GM12864 (cell line): Measurements from ENCODE around the gene PKP1.

Experiments
- DNase-seq: peaks from one replicate; pipeline ENCODE4 v3.0.0-alpha.2; 2011; ENCODE audit warnings: low read depth
- H3K4me3 ChIP-seq: 2 replicates; pipeline ENCODE4 v1.5.1; 2011; ENCODE audit warnings: mild to moderate bottlenecking, low read depth, low read length, control low read depth
- TF ChIP-seq, protein P1 (sequence below): IDR thresholded peaks from 2 replicates; pipeline ENCODE4 v1.5.1; 2011; ENCODE audit warnings: low read depth, mild to moderate bottlenecking, moderate library complexity, low read length, control low read depth, inconsistent platforms; ENCODE audit errors: missing control alignments

Gene PKP1

DNA sequence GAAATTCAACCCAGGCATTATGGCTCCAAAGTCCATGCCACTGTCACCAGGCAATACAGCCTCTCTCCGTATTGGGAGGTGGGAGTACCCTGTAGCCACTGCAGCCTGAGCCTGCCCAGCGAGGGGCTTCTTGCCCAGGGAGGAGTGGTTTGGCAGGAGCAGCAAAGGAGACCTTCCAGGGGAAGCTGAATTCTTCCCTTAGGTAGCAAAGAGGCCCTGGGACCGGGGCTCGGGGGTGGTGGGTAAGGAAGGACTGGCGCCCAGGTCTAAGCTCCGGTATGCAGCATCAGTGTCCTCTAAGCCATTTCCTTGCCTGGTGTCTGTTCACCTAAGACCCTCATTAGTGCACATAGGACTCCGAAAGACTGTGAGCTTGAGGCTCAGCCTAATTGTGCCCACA, 77.2 kb downstream of the PKP1 start:
- no peak overlapping the region for H3K4me3 ChIP-seq
- DNase-seq = no peak
- TF ChIP-seq, protein P1, sequence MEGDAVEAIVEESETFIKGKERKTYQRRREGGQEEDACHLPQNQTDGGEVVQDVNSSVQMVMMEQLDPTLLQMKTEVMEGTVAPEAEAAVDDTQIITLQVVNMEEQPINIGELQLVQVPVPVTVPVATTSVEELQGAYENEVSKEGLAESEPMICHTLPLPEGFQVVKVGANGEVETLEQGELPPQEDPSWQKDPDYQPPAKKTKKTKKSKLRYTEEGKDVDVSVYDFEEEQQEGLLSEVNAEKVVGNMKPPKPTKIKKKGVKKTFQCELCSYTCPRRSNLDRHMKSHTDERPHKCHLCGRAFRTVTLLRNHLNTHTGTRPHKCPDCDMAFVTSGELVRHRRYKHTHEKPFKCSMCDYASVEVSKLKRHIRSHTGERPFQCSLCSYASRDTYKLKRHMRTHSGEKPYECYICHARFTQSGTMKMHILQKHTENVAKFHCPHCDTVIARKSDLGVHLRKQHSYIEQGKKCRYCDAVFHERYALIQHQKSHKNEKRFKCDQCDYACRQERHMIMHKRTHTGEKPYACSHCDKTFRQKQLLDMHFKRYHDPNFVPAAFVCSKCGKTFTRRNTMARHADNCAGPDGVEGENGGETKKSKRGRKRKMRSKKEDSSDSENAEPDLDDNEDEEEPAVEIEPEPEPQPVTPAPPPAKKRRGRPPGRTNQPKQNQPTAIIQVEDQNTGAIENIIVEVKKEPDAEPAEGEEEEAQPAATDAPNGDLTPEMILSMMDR = no peak

DNA sequence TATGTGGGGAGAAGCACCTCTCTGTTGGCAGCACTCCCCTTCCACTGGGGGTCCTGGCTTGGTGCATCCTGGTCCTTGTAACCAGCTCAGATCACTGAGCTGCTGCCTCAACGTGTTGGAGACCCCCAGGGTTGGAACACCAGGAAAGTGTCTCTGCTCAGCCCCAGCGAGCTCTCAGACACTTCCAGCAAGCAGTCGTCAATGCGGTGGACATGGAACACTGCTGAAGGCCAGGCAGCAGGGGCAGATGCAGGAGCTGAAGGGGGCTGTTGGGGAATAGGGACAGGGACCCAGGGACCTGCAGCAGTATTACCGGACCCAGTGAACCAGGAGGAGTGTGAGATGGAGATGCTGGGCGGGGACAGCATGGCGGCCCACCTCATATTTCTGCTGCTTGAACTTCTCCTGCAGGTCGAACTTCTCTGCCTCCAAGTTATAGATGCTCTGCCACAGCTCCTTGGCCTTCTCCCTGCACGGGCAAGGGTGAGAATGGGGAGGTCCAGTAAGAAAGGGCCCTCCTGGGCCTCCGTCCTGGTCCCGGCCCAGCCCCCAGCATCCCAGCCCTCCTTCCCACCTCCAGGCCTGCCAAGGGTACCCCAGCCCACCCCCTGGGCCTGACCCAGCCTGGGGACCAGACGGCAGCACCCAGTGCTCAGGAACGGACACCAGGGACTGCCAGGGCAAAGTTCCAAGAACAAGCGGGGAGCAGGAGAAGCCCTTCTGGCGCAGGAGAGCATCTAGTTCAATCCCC, 77.8 kb downstream of the PKP1 start:
- no peak for DNase-seq
- H3K4me3 ChIP-seq = no peak overlapping the region
- TF ChIP-seq, protein P1 = no peak

DNA sequence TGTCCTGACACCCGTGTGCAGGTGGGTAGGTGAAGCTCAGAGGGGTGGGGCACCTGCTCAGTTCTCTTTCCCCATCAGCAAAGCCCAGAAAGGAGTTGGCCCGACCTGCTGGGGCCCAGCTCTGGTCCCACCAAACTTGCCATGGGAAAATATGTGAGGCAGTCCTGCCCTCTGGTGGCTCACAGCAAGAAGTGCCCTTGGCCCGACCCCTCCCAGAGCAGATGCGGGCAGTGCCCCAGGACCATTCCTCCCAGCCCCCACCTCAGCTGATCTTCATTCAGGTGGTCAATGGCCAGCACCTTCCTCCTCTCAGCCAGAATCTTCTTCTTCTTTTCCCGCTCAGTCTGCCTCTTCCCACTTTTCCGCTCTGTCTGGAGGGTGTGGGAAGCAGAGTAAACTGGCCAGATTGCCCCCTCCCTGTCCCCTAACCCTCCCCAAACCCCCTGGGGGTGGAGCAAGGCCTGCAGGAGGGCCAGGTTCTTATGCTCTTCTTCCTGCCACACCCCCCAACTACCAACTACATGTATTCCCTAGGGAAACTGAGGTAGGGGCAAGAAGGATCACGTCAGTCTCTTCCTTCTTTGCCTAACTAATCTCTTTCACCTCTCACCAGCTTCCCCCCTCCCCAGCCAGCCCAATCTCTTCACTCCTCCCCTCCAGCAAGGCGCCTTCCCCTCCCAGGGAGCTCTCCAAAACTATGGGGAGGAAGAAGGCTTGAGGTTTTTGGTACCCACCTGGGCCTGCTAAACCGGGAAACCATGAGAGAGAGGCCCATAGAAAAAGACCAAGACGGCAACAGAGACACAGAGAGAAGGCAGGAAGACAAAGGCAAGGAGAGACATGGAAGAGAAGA, 78.6 kb downstream of the PKP1 start:
- no peak for DNase-seq
- TF ChIP-seq, protein P1 = peak; percentile 79
- H3K4me3 ChIP-seq = no peak overlapping the region

- no peak overlapping the region for H3K4me3 ChIP-seq
- no peak for DNase-seq
- TF ChIP-seq, protein P1 = no peak
Measured at GRCh38 chr1:201362906-201363305, 79.6 kb downstream of the PKP1 start.

- TF ChIP-seq, protein P1 = no peak
- no peak for DNase-seq
- H3K4me3 ChIP-seq = no peak overlapping the region
Measured at GRCh38 chr1:201363467-201363866, 80.2 kb downstream of the PKP1 start.

DNA sequence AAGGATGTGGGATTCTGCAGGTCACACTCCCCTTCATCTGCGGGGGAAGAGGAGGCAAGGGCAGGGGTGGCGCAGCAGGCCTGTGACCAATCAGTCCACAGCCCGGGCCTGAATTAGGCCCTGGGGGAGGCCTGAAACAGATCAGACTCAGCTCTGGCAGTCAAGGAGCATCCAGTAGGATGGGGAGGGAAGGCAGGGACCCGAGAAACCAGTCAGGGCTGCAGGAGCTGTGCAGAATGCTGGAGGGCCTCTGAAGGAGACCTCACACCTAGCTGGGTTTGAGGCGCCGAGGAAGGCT, 81.5 kb downstream of the PKP1 start:
- no peak for DNase-seq
- TF ChIP-seq, protein P1 = no peak
- no peak overlapping the region for H3K4me3 ChIP-seq
